ENCODE results near the gene TSPAN18. TPM values are rescaled to one million over a fixed set of nuclear protein-coding genes. Genes with fewer than 3 reads are reported as not detected.

Gene TSPAN18
- total and polyA plus RNA-seq, 2 of the 8 experiments (the other 6 are each of a cell fraction or from before 2014, with no cell fraction given), result 5.2 to 10.2 TPM

- Histone ChIP-seq H3K18ac (ENCODE audit: extremely low read depth, low read length) (peak overlapping the region; percentile 48; the same call in 1 of the 2 replicates), H3K9me3 (ENCODE audit: insufficient read depth in 2 of 2, low read depth in 1 of 2, low read length in 1 of 2) (no peaks in the 10 kb centered on the region), H3K36me3 (ENCODE audit: control insufficient read depth in 2 of 4, insufficient read depth in 4 of 4, low read length in 3 of 4) (no peaks in the 10 kb centered on the region; a peak in 1 of 8 replicates), H3K79me1 (ENCODE audit: low read depth, low read length) (no peaks in the 10 kb centered on the region), H3K23ac (ENCODE audit: insufficient read length) (no peak overlapping the region), H3K27me3 (replicated peaks in 1 of 4; ENCODE audit: control insufficient read depth in 3 of 4, extremely low read depth in 1 of 4, insufficient read depth in 3 of 4, low read length in 3 of 4) (peaks cover 0 to 13% (median 3%) of the 10 kb centered on the region in 4 experiments; a peak in 3 of 7 replicates), H2BK120ac (replicated peaks; ENCODE audit: low read depth, low read length) (no peak overlapping the region), H4K20me1 (replicated peaks in 1 of 2; ENCODE audit: control insufficient read depth in 1 of 2, insufficient read depth in 2 of 2, low read length in 2 of 2) (no peaks in the 10 kb centered on the region), H2BK12ac (ENCODE audit: low read depth, low read length) (0 out of 2 replicates have a peak overlapping the region, but pooled peaks have one; percentile 81), H3K4me2 (ENCODE audit: insufficient read depth in 1 of 2, low read depth in 2 of 2, low read length in 2 of 2) (no peak overlapping the region), H2AK5ac (ENCODE audit: low read depth, low read length) (peak overlapping the region; percentile 8; the same call in 1 of the 2 replicates), H3K14ac (ENCODE audit: insufficient read length) (no peak overlapping the region), H3K9ac (replicated peaks in 1 of 4; ENCODE audit: extremely low read depth in 1 of 4, low read depth in 3 of 4, low read length in 3 of 4) (no peak overlapping the region), H3K79me2 (ENCODE audit: control insufficient read depth in 1 of 2, insufficient read depth in 2 of 2, low read length in 2 of 2) (no peaks in the 10 kb centered on the region), H3K27ac (ENCODE audit: low read depth, low read length) (no peak overlapping the region), H4K8ac (ENCODE audit: extremely low read depth, insufficient read depth, low read length) (no peak overlapping the region), H2AFZ (ENCODE audit: low read length) (no peak overlapping the region), H3K4me3 (ENCODE audit: extremely low read depth in 1 of 4, insufficient read depth in 2 of 4, low read depth in 3 of 4, low read length in 4 of 4) (no peak overlapping the region), H3K23me2 (ENCODE audit: low read depth, low read length) (no peaks in the 10 kb centered on the region; the same call in 1 of the 2 replicates), H4K5ac (ENCODE audit: insufficient read length, low read depth, low read length) (no peak overlapping the region), H3K4ac (replicated peaks; ENCODE audit: insufficient read length, low read depth, low read length) (no peak overlapping the region), H3K56ac (replicated peaks; ENCODE audit: insufficient read length, low read depth, low read length) (no peak overlapping the region), H3K4me1 (replicated peaks in 1 of 4; ENCODE audit: control insufficient read depth in 3 of 4, insufficient read depth in 4 of 4, low read length in 3 of 4) (peaks cover 2 to 30% (median 10%) of the 10 kb centered on the region in 4 experiments), H2BK15ac (ENCODE audit: low read length) (0 out of 2 replicates have a peak overlapping the region, but pooled peaks have one; percentile 74), H2BK20ac (ENCODE audit: low read length) (no peak overlapping the region), H4K91ac (replicated peaks; ENCODE audit: insufficient read length, low read length) (no peak overlapping the region), H2BK5ac (ENCODE audit: low read depth, low read length) (peak overlapping the region; percentile 3; the same call in 1 of the 2 replicates)
- ChIA-PET POLR2A (ENCODE audit: partially characterized antibody) (interaction anchor here (1.1 kb wide), 1 partner anchor 152 kb away, joined by 4 read pairs; no protein-coding TSS in a partner anchor), CTCF (ENCODE audit: partially characterized antibody) (interaction anchor here (0.6 to 8.4 kb wide), 29 partner anchors 9 to 336 kb away, joined by 3 to 89 read pairs (median 5); no protein-coding TSS in a partner anchor)
- WGBS, 2 experiments (ENCODE audit: extremely low coverage in 1 of 2, insufficient coverage in 1 of 2, insufficient read length in 1 of 2, insufficient replicate concordance in 2 of 2, low coverage in 1 of 2, low lambda C conversion rate in 2 of 2, missing lambda C conversion rate in 1 of 2), result 82% methylated on average over 10 of the region's 10 CpGs; no CpG with 5 or more reads in 1 of the 2 experiments
- FAIRE-seq, result no peak
- no peak for DNase-seq (ENCODE audit: low read depth in 1 of 2, low spot score in 2 of 2)
- TF ChIP-seq SAP30 (IDR thresholded peaks at IDR 0.05; ENCODE audit: insufficient read depth, insufficient replicate concordance, low read length) (no peak), KDM4A (IDR thresholded peaks at IDR 0.05; ENCODE audit: low read depth, low read length, severe bottlenecking) (no peak), RAD21 (IDR thresholded peaks at IDR 0.05 in 1 of 2, conservative IDR thresholded peaks at IDR 0.05 in 1 of 2; ENCODE audit: low read depth in 2 of 2, low read length in 2 of 2) (no peak), TCF12 (IDR thresholded peaks at IDR 0.05; ENCODE audit: low read depth, low read length) (no peak), SRF (IDR thresholded peaks at IDR 0.05; ENCODE audit: low read depth, low read length) (no peak), SUZ12 (IDR thresholded peaks at IDR 0.05; ENCODE audit: low read length) (no peak), SIX5 (IDR thresholded peaks at IDR 0.05; ENCODE audit: low read depth, low read length) (no peak), BACH1 (IDR thresholded peaks at IDR 0.05; ENCODE audit: low read length) (no peak), HDAC2 (IDR thresholded peaks at IDR 0.05; ENCODE audit: borderline replicate concordance in 1 of 2, low read depth in 2 of 2, low read length in 2 of 2) (no peak), CREB1 (IDR thresholded peaks at IDR 0.05) (no peak), EGR1 (IDR thresholded peaks at IDR 0.05; ENCODE audit: borderline replicate concordance, low read depth, low read length) (no peak), SP4 (IDR thresholded peaks at IDR 0.05; ENCODE audit: low read length) (no peak), NRF1 (IDR thresholded peaks at IDR 0.05; ENCODE audit: low read depth, low read length) (no peak)
Measured at GRCh38 chr11:44893308-44893822, 166.6 kb downstream of the TSPAN18 start.
